Right renal cortex interstitium (tissue), 3 donors: ENCODE data around the gene RBPJL. TPM values are rescaled to one million over a fixed set of nuclear protein-coding genes. Genes with fewer than 3 reads are reported as not detected.
A peak's percentile ranks its signal among the peaks of the same experiment; 100 is the strongest.

Experiments
- DNase-seq, 3 donors: peaks; one replicate each; pipeline ENCODE4 v3.0.0-alpha.2; 2013; ENCODE audit warnings: low read depth in 3 of 3, low spot score in 2 of 3
- polyA plus RNA-seq, 3 donors: library from polyadenylated mRNA; unstranded; fragments of 120-200 nt; gene quantifications; one replicate each; pipeline ENCODE4 v1.2.1, GENCODE V29; 2013; ENCODE audit not compliant: insufficient read length in 3 of 3

RBPJL gene
- polyA plus RNA-seq, 3 donors: not detected

DNA sequence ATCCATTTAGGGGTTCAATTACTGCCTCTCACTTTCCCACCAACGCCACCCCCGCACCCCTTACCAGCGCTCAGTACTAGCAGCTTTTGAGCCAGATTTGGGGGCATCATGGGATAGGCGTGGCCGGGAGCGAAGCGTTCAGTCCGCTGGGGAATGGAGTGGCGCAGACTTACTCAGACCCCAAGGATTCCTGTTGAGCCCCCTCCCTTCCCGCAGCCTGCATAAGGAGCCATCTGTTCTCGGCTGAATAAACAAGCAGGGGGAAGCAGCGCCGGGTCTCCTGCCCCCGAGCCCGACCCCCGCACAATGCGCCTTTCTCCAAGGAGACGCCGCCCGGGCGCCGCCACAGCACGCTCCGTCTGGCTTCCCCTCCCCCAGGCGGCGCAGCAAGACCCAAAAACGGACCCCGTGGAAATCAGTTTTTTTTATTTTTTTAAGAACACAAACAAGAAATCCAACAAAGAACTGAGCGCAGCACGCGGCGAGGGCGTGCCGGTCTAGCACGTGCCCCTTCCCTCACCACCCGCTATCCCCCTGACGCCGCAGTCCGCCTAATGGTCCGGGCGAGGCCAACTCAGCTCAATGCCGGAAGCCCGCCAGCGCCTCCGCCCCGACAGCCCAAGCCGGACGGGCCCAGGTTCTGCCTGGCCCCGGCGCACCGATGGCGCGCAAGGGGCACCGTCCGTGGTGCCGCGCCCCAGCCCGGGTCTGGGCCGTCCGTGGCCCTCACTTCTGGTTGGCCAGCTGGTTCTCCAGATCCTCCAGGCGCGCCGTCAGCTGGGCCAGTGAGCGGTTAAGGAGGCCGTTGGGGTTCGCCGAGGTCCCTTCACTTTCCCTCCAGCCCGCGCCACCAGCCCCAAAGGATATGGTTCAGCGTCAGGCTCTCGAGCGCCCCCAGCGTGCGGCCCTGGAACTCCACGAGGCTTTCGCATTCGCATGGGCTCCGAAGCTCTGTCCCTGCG lies 13.3 kb upstream of the RBPJL start:
- peak; percentile 36 to 55 (median 50) for DNase-seq

DNA sequence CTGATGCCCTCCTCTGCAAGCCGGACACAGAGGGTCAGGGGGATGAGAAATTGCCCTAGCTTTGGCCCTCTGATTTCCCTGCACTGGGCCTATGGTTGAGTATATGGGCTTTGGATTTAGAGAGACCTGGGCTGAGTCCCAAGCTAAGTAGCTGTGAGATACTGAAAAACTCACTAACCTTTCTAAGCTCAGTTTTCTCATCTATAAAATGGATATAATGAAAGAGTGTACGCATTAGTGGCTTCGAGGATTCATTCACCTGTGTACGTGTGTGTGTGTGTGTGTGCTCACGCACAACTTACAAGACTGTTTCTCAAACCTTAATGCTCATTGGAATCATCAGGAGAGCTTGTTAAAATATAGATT lies 12.7 kb upstream of the RBPJL start:
- DNase-seq: no peak

DNA sequence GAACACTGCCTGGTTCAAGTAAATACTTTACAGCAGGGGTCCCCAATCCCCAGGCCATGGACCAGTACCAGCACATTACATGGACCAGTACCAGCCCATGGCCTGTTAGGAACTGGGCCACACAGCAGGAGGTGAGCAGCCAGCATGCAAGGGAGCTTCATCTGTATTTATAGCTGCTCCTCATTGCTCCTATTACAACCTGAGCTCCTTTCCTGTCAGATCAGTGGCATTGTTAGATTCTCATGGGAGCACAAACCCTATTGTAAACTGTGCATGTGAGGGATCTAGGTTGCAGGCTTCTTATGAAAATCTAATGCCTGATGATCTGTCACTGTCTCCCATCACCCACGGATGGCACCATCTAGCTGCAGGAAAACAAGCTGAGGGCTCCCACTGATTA lies 12.0 kb upstream of the RBPJL start:
- DNase-seq: no peak

DNA sequence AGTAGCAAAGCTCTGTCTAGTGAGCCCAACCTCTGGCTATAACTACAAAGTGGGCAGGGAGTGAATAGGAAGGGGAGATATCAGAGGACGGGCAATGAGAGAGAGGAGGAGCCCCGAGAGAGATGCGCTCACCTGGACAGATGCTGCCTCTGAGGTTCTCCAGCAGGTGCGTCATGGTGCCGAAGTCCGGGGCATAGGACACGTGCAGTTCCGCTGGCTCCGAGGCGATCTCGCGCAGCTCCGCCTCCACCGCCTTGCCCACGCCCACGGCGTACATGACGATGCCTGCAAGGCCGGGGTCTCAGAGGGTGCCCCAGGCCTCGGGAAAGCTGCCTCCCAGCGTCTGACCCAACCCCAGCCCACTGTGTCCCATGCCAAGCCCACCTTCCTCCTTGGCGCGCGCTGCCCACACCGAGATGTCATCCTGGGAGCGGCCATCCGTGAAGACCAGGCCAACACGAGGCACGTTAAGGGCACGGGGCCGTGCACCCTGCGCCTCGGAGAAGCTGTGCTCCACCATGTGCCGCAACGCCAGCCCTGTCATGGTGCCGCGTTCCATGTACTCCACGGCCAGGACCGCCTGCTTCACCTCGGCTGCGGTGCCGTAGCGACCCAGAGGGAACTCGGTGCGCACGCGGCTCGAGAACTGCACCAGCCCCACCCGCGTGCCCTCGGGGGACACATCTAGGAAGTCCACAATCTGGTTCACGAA lies 8.7 kb upstream of the RBPJL start:
- DNase-seq: no peak

DNA sequence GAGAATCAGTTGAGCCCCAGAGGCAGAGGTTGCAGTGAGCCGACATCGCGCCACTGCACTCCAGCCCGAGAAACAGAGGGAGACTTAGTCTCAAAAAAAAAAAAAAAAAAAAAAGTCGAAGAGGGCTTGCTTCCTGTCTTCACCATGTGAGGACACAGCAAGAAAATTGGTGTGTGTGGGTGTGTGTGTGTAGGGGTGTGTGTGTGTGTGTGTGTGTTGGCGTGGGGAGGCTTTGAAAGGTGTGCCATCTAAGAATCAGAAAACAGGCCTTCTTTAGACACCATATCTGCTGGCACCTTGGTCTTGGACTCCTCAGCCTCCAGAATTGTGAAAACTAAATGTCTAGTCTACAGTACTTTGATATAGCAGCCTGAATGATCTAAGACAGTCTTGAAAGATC lies 6.9 kb upstream of the RBPJL start:
- DNase-seq: no peak

DNA sequence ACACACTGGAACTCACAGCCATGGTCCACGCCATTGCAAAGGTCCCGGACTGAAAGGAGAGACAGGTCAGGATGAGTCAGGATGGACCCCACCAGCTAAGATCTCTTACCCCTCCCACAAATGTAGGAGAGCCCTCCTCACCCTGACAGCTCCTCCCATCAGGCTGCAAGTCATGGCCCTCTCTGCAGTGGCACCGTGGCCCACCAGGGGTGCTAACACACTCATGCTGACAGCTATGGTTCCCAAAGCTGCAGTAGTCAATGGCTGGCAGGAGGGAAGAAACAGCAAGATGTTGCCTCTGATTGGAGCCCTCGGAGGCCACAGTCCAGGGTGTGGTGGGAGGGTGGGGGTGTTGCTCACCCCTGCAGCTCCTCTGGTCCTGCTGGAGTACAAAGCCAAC lies 5.7 kb upstream of the RBPJL start:
- DNase-seq: no peak

DNA sequence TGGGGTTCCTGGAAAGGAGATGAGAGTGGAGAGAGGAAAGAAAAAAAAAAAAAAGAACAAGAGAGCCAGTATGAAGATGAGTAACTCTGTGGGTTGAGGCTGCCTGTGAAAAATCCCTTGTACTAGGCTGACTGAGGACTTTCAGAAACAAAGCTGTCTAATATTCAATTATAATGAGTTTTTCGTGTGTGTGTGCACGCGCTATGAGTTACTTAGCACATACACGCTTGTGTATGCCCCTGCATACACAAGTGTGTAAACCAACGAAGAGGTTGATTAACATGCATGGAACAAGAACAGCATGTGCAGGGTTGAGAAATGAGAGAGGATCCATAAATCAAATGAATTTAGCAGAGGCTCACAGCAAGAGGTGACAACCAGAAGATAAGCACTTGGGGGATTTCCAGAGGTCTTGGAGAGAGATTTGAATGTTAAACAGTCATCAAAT lies 4.8 kb upstream of the RBPJL start:
- DNase-seq: no peak

DNA sequence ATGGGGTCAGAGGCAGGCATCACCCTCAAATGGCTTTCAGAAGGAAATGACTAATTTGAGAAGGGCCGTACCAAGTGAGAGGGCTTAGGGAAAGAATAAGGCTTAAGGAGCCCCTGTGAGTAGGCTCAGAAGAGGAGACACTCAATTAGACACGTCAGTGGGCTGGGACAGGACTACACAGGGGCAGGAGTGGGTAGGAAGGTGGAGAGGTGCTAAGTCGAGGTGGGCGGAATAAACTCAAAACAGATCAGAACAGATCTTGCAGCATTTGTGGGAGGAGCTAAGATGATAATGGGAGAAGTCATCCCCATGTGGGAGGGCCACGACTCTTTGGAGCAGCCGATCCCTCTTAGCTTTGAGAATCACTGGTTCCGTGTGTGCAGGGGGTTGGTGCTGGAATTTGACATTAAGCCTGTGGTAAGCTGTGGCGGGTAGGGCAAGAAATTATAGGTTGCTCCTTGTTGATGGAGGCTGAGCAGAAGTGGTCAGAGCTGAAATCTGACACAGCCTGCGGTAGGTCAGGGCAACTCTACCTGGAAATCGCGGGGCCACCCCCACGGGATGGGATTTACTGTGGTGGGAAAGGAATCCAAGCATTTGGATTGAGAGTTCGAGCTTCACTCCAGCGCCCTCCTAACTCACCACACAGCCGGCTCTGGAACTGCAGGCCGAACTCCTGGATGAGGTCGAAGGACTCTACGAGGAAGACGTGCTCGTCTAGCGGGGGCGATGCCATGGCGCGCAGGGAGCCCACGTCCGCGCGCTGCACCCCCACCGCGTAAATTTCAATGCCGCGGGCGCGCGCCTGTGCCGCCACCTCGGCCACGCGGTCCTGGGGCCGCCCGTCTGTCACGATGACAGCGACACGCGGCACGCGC lies 2.8 kb upstream of the RBPJL start:
- DNase-seq: no peak

DNA sequence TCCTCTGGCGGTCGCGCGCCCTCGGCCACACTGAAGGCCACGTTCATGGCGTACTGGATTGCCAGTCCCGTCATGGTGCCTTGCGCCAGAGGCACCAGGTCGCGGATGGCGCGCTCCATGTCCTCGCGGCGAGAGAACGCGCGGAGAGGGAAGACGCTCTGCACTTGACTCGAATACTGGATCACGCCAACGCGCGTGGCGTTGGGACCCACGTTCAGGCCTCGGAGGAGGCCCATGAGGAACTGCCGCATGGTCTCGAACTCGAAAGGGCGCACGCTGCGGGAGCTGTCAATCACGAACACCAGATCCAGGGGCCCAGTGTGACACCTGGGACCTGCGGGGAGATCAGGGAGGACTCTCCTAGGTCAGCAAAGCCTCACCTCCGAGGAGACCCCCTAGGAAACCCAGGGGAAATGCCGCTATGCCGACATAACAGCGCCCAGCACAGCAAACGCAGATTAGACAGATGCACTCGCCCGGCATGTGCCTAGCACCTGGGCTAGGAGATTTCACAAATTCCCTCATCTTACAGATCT lies 2.1 kb upstream of the RBPJL start:
- DNase-seq: no peak

DNA sequence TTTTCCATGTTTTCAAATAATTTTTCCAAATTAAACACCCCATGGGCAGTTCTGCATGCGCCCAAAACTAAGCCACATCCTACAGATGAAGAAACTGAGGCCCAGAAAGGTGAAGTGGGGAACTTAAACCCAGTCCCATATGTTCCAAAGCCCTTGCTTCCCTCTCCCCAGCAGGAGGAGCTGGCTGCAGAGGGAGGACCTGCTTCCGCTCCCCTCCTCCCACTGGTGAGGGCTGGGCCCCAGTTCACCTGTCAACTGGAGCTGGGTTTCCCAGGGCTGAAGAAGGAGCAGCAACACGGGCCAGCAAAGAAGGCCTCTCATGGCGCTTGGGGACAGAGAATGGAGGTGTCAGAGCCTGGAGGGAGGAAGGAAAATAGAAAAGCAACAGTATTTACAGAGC lies 1.4 kb upstream of the RBPJL start:
- DNase-seq: no peak

DNA sequence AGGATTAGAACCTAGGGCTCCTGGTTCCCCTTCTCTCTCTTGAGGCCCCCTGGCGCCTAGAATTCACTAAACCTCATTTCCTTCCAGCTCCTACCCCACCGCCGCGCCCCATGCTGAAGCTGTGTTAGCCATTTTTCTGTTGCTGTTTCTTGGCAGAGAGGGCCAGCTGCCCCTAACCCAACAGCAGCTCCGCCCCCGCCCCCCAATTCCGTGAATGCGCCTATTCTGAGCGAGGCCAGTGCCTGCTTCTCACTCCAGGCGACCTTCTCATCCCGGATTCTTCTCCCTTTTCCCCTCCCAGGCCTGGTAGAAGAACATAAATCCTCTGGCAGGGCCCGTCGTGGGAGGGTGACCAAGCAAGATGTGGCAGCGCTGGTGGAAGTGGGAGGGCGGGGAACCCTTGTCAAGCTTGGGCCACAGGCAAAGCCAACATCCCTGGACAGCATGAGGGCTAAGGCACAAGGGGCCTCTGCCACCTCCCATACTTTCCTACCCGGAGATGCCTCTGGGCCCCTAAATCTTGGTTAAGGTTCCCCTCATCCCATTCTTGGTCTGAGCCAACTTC lies 518 bp downstream of the RBPJL start:
- DNase-seq: no peak

DNA sequence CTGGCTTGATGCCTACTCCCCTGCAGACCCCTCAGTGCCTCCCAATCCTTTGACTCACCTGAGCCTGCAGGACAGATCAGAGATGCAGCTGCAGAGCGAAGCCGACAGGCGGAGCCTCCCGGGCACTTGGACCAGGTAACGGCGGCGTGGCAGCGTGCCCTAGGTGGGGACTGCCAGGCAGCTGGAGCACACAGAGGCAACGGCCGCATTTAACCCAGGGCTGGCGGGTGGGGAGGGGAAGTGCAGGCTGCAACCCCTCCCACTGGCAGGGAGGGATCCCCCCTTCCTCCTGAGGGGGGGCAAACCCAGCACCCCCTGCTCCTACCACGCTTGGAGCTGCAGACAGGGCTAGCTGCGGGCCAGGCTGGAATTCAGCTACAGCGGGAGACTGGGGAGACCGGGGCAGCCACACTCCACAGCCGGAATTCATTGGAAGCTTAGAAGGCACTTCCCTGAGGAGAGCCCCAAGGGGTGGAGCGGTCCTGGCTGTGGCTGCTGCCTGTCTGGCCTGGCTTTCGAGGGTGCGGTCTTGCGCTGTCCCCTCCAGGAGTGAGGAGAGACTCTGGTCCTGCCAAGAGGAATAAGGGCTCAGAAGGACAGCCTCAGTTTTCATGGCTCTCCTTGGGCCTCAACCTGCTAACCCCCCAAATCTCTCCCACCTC lies 1.6 kb downstream of the RBPJL start, which contains the start of gene MATN4:
MATN4 (minus strand) TSS at position 183 of the 662 bp plus-strand sequence. CDS start 2,717 bp downstream, outside the sequence.
- no peak for DNase-seq

DNA sequence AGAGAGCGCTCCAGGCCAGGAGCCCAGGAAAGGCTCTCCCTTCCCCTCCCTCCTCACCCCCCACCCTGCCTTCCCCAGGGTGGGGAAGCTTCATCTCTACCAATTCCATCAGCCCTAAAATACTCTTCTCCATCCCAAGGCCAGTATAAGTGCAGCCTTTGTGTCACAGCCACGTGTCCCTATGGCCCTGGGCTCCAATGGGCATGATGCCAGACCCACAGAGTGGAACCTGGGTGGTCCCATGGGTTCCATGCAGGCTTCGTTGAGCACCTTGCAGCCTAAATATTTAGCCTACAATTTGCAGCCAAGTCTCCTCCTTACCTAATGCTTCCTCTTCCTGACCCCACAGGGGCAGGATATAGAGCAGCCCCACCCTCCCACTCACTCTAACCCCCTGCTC lies 2.4 kb downstream of the RBPJL start:
- DNase-seq: no peak

DNA sequence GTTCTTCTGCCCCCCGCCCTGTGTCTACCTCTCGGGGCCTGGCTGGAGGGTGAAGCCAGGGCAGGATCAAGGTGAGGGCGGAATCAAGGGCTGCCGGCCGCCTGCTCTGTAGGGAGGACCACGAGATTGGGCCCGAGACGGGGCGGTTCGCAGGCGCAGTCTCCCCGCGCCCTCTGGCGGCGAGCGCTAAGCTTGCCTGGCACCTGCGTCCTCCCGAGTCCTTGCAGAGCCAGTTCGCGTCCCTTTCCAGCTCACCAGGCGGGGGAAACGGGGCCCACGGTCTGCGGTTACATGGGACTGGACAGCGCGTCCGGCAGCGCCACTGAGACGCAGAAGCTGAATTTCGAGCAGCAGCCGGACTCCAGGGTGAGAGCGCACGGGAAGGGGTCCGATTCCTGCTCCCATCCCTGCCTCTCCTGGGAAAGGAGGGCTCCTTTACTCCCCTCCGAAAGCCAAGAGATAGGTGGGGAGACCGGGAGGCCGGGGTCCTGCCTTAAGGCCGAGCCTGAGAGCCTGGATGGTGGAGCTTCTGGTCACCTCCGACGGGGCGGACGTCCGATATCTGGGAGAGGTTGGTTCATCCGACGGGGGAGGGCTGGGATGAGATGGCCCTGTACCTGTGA lies 5.1 kb downstream of the RBPJL start:
- DNase-seq: no peak

DNA sequence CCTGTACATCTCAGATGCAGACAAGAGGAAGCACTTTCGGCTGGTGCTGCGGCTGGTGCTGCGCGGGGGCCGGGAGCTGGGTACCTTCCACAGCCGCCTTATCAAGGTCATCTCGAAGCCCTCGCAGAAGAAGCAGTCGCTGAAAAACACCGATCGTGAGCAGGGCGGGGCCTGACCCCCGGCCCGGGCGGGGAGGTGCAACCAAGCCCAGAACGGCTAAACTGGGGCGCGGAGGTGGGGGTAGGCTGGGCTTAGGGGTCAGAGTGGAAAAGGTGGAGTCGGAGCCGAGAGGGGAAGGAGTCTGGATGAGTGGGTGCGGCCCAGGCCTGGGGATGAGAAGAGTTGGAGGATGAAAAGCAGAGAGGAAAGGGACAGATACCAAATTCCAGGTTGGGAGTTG lies 5.6 kb downstream of the RBPJL start:
- DNase-seq: no peak

DNA sequence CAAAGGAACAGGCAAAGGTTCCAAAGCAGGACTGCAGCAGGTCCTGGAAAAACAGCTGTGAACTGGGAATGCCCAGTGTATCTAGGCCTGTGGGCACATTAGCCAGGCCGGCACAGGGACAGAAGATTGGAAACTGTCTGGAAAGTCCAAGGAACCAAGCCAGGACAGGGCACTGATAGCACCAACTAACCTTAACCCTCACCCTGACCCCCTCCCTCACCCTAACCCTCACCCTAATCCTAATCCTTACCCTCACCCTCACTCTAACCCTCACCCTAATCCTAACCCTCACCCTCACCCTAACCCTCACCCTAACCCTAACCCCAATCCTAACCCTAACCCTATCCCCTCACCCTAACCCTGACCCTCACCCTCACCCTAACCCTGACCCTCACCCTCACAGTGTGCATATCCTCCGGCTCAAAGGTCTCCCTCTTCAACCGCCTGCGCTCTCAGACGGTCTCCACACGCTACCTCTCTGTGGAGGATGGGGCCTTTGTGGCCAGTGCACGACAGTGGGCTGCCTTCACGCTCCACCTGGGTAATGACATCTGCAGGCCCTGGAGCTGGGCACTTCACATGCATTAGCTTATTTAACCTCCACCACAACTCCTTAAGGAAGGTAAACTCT lies 6.5 kb downstream of the RBPJL start:
- DNase-seq: no peak

DNA sequence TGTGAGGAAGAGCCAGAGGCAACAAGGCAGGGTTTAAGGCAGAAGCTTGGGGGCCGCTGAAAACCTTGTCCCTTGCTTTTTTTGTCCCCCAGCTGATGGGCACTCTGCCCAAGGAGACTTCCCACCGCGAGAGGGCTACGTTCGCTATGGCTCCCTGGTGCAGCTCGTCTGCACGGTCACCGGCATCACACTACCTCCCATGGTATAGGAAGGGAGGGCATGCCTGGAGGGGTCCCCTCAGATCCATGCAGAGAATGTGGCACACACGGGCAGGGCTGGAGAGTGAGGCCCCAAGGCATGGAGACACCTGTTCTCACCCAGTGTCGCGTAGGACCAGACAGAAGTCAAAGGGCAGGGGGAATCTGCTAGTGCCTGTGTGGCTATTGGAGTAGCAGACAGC lies 7.3 kb downstream of the RBPJL start:
- DNase-seq: no peak

DNA sequence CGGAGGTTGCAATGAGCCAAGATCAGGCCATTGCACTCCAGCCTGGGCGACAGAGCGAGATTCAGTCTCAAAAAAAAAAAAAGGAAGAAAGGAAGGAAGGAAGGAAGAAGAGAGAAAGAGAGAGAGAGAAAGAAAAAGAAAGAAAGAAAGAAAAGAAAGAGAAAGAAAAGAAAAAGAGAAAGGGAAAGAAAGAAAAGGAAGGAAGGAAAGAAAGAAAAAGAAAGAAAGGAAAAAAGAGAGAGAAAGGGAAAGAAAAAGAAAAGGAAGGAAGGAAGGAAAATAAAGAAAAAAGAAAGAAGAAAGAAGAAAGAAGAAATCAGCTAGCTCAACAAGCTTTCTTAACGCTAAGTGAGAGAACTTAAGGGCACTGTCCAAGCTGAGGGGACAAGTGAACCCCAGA lies 9.0 kb downstream of the RBPJL start:
- DNase-seq: no peak
